Endothelial cell of umbilical vein (primary cell): ENCODE results near the gene HSPA2.

Experiments used
- CTCF ChIP-seq, 2 donors: IDR thresholded peaks; 1 replicate in 1 of 2; 2 replicates in 1 of 2; pipeline ENCODE4 v1.5.1; 2011; ENCODE audit warnings: low read length in 2 of 2, mild to moderate bottlenecking in 2 of 2, moderate library complexity in 2 of 2, control low read depth in 1 of 2, inconsistent platforms in 1 of 2, low read depth in 1 of 2; ENCODE audit not compliant: insufficient read depth in 1 of 2; ENCODE audit errors: extremely low read depth in 1 of 2
- TF ChIP-seq, protein P1 (sequence below): IDR thresholded peaks from 2 replicates; pipeline ENCODE4 v1.6.1; 2011; ENCODE audit not compliant: insufficient read depth, insufficient read length

- TF ChIP-seq, protein P1, sequence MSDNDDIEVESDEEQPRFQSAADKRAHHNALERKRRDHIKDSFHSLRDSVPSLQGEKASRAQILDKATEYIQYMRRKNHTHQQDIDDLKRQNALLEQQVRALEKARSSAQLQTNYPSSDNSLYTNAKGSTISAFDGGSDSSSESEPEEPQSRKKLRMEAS = no peak
- TF ChIP-seq CTCF (IDR thresholded peaks at IDR 0.05; ENCODE audit: extremely low read depth in 1 of 2, insufficient read depth in 1 of 2, low read depth in 1 of 2, low read length in 2 of 2) = no peak
Measured at GRCh38 chr14:64572386-64573104, 32.0 kb downstream of the HSPA2 start.
